ENCODE results near the gene KNG1.

KNG1 gene

GRCh38 chr3:186775999-186776398 is 58.8 kb downstream of the KNG1 start:
- no peak overlapping the region for H3K4me3 ChIP-seq (replicated peaks in 1 of 2; ENCODE audit: low read depth in 2 of 2, low read length in 2 of 2)
- no peak for DNase-seq (ENCODE audit: low read depth in 2 of 2)

GRCh38 chr3:186779204-186779603 is 62.0 kb downstream of the KNG1 start:
- TF ChIP-seq CTCF (IDR thresholded peaks at IDR 0.05; ENCODE audit: low read depth, low read length), result no peak
- H3K4me3 ChIP-seq (replicated peaks in 1 of 2; ENCODE audit: low read depth in 2 of 2, low read length in 2 of 2), result no peak overlapping the region
- DNase-seq (ENCODE audit: low read depth in 2 of 2), result no peak

More at GRCh38 chr3:186775999-186776398, 58.8 kb downstream of the KNG1 start:
- no peak for TF ChIP-seq CTCF (IDR thresholded peaks at IDR 0.05; ENCODE audit: low read depth, low read length)

GRCh38 chr3:186782542-186783057 is 65.4 kb downstream of the KNG1 start:
- DNase-seq (ENCODE audit: low read depth in 2 of 2), result no peak
- no peak for TF ChIP-seq CTCF (IDR thresholded peaks at IDR 0.05; ENCODE audit: low read depth, low read length)
- peak overlapping the region; percentile 69 to 93 for H3K4me3 ChIP-seq (replicated peaks in 1 of 2; ENCODE audit: low read depth in 2 of 2, low read length in 2 of 2)

- TF ChIP-seq CTCF (IDR thresholded peaks at IDR 0.05; ENCODE audit: low read depth, low read length), result no peak
- H3K4me3 ChIP-seq (replicated peaks in 1 of 2; ENCODE audit: low read depth in 2 of 2, low read length in 2 of 2), result peak within 1 kb of the TSS; percentile 69 to 93
- peak; percentile 93 for DNase-seq (ENCODE audit: low read depth in 2 of 2)
These were observed 66.0 kb downstream of the KNG1 start, which contains the start of gene EIF4A2 for GRCh38 chr3:186783058-186783730. Gene EIF4A2, plus strand, starts transcription at chr3:186783577. Its CDS starts 34 bp downstream, at chr3:186783611.

- H3K4me3 ChIP-seq (replicated peaks in 1 of 2; ENCODE audit: low read depth in 2 of 2, low read length in 2 of 2), result peak overlapping the region; percentile 69 to 93
- peak; percentile 76 to 85 for DNase-seq (ENCODE audit: low read depth in 2 of 2)
- TF ChIP-seq CTCF (IDR thresholded peaks at IDR 0.05; ENCODE audit: low read depth, low read length), result no peak
These were observed 66.8 kb downstream of the KNG1 start for GRCh38 chr3:186783731-186784515.

GRCh38 chr3:186784820-186785494 is 67.8 kb downstream of the KNG1 start:
- peak overlapping the region; percentile 69 to 93 for H3K4me3 ChIP-seq (replicated peaks in 1 of 2; ENCODE audit: low read depth in 2 of 2, low read length in 2 of 2)
- TF ChIP-seq CTCF (IDR thresholded peaks at IDR 0.05; ENCODE audit: low read depth, low read length), result no peak
- DNase-seq (ENCODE audit: low read depth in 2 of 2), result peak in 1 of 2 donors; percentile 24
